GM18867 (cell line): Measurements from ENCODE around the gene CSF1R.

Source experiments
- ATAC-seq: cut with Tn5 transposase; IDR thresholded peaks from one replicate; pipeline ENCODE4 v1.9.1; 2021; ENCODE audit warnings: mild to moderate bottlenecking, moderate library complexity; ENCODE audit not compliant: unreplicated experiment

The CSF1R gene

GRCh38 chr5:150120617-150121447 is 34.5 kb upstream of the CSF1R start:
- ATAC-seq: no peak

GRCh38 chr5:150120062-150120441 is 33.7 kb upstream of the CSF1R start:
- no peak for ATAC-seq

DNA sequence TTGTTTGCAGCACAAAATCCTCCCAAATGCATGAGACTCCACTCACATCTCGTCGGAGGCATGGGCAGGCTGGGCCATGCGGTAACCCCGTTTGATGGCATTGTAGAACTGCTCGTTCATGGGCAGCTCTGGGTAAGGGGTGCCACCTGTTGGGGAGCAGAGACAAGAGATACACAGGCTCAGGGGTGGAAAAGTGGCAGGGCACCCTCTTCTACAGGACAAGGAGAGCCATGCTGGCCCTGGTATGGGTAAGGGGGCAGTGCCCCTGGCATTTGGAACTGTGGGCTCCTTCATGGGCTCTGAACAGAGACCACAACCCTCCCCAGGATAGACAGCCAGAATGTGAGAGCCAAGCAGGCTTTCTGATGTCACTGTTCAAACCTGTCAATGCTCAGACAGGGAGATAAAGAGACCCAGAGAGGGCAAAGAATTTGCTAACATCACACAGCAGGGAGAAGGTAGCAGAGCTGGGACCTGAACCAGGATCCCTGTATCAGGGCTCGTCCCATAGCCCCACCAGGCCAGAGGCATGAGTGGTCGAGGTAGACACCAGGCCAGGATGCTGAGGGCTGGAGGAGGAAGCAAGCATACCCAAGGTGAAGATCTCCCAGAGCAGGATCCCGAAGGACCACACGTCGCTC is 33.2 kb upstream of the CSF1R start:
- no peak for ATAC-seq

DNA sequence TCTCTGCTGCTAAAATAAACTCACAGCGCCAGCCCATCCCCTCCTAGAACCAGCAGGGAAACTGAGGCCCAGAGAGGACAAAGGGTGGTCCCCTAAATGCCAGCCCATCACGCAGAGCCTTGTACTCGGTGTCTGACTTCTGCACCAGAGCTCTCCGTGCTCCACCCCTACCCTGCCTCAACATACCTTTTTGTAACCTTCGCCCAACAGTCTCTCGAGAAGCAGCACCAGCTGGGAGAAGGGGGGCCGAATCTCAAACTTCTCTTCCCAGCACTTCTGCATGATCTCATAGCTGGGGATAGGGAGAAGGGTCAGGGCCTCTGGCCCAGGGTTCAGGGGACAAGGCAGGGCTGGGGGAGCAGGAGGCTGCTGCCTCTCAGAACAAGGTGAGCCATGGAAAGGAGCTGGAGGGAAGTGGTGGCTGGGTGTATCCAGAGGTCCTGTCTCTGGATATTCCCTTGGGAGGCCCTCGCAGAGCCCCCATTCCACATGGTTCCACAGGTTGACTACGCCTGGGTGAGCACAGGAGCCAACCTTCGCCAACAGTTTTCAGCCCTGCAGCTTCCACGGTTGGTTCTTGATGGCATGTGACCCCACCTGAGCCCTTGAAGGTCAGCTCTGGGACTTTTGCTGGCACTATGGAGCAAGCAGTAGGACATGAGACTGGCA is 32.3 kb upstream of the CSF1R start:
- no peak for ATAC-seq

- no peak for ATAC-seq
Observed at GRCh38 chr5:150117945-150118560, 31.7 kb upstream of the CSF1R start.

- ATAC-seq: no peak
Observed at GRCh38 chr5:150116667-150117400, 30.5 kb upstream of the CSF1R start.

DNA sequence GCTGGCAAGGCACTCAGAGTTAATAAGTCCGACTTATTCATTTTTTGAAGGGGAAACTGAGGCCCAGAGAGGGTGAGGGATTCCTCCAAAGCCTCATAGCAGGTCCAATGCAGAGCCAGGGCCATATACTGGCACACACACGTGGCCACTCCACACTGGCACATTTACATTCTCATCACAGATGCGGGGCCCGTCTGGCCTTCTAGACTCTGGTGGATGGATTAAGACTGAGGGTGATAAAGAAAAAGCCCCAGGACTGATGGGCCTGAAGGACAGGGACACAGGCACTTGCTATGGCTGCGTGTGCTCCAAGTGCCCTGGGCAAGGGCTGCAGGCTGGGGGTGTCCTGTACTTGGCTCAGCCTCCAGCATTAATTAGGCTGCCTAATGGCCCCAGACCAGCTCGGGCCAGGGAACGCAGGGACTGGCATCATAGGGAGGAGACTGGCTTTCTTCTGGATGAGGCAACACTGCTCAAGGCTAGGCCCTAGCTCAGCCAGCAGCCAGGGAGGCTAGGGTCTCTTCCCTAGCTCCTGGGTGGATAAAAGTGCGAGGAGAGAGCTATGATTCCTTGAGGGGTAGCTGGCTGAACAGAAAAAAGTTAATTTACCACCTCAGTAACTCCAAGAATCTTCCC is 28.5 kb upstream of the CSF1R start:
- no peak for ATAC-seq

DNA sequence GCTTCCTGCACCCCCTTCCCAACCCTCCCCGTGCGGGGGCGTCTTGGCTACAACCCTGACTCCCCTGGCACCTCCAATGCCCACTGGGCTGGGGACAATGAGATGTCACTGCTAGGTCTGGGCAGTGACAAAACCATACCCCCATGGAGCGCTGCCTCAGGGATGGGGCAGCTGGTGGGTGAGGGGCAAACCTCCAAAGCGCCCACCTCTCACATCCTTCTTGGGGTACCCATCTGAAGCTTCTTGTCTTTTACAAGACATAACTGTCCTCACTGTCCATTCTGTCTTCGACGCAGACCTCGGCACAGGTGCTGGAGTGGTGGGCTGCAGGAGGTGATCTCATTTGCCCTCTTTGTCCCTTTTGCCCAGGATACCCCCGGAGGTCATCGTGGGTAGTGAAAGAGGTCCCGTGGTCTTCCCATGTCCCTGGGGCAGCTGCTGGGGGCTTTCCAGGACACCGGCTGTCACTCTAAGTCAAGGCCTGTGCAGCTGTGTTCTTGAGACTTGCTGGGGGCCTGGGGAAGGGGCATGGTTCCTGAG is 27.8 kb upstream of the CSF1R start:
- ATAC-seq: no peak

GRCh38 chr5:150113047-150113744 is 26.8 kb upstream of the CSF1R start:
- no peak for ATAC-seq

DNA sequence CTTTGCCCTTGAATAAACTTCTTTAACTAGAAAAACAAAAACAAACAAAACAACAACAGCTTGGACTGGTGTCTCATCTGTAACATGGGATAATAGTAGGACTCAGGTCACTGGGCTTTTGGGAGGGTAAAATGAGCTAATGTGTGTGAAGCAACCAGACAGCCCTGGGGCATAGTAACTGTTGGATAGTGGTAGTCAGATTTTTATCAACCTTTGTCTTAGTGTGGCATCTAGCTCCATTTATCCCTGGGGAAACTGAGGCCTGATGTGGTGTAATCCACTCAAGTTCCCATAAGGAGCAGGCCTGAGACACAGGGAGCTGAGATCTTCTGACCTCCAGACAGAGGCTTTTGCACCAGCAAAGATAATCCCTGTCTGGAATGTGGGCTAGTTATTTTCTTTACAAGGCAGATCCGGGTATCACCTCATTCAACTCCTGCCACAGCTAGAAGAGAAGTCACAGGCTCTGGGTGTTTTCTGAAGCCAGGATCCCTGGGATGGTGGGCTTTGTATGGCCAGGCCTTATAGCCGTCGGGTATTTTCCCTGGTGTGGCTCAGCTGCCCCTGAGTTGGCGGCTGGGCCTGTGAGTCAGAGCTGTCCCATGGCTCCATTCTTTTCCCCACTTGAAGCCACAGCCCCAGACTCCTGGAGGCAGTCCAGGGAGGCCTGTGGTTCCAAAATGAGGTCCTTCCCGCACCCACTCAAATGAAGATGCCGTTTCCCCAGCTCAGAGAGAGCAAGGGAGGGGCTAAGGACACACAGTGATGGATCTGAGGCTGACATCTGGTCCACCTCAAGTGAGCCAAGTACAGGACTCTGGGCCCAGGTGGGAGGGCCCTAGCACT is 26.1 kb upstream of the CSF1R start:
- ATAC-seq: no peak

GRCh38 chr5:150111122-150111521 is 24.8 kb upstream of the CSF1R start:
- no peak for ATAC-seq

DNA sequence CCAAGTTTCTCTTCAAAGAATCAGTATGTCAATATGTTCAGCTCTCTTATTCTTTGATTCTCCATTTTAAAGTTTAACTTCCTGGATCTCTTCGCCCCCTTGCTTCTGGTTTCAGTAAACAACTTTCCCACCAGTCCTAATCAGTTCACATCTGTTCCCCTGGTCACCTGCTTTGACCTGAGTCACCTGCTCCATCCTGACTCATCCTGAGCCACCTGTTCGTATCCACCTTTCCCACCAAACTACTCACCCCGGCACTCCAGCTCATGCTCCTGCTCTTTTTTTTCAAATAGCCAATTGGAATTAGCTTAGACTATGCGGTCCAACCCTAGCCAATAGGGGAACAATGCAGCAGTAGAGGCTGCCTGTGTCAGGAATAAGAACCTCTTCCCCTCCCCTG is 23.6 kb upstream of the CSF1R start:
- no peak for ATAC-seq

GRCh38 chr5:150108711-150109514 is 22.6 kb upstream of the CSF1R start:
- ATAC-seq: no peak

GRCh38 chr5:150107909-150108447 is 21.6 kb upstream of the CSF1R start:
- no peak for ATAC-seq

DNA sequence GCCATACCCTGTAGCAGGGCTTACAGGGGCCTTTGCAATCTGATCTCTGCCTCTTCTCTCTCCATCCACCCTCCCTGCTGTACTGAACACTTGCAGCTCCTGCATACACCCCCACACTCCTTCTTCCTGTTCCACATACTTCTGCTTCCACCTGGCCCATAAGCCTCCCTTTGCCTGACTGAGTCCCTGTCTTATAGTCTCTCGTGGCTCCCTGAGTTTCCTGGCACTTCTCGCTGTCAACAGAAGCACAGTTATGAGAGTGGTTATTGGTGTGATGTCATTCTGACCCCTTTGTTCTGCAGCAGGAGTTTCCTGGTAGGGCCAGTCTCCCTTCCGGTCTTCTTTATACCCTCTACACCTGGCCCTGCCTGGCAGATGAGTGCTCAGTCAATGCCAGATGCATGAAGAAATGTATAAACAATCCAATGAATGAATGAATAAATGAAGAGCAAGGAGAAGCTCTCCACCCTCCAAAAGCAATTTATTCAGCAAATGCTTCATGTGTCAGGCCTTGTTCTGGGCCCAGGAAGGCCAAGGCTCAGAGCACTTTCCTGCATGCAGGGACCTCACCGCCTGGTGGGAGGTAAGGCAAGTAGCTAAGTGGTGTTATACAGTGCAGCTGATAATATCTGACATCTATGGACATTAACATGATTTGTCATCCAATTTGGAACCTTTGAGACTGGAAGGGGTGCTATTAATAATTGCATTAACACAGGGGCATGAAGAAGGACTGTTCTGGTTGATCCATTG is 20.5 kb upstream of the CSF1R start:
- no peak for ATAC-seq

GRCh38 chr5:150105928-150106615 is 19.7 kb upstream of the CSF1R start:
- ATAC-seq: no peak
